HEK293 (cell line): ENCODE results near the gene SOX13.
A peak's percentile ranks its signal among the peaks of the same experiment; 100 is the strongest.

Source experiments
- CTCF ChIA-PET: fragments of 350-600 bp; formaldehyde crosslinking; extraction: SDS; loops from one replicate; lab custom pipeline; 2021; ENCODE audit warnings: antibody characterized with exemption; lab: Yijun Ruan, JAX
- POLR2A ChIA-PET: fragments of 300-600 bp; formaldehyde crosslinking; extraction: SDS; loops from one replicate; lab custom pipeline; 2020; ENCODE audit warnings: antibody characterized with exemption, inconsistent platforms; lab: Yijun Ruan, JAX
- H3K27ac ChIP-seq: fragments of 200-500 bp; sonication (Bioruptor generic); 2 replicates; pipeline ENCODE4 v1.5.1; 2014; ENCODE audit warnings: low read depth, low read length, control low read depth, inconsistent platforms; ENCODE audit errors: extremely low read depth
- H3K36me3 ChIP-seq, 2 experiments: fragments of 200-500 bp in 1 of 2; sonication (Bioruptor generic) in 1 of 2; 1 replicate in 1 of 2; 2 replicates in 1 of 2; pipeline ENCODE4 v1.5.1; 2014 to 2017; ENCODE audit warnings: inconsistent platforms in 2 of 2, low read length in 2 of 2; ENCODE audit not compliant: control insufficient read depth in 2 of 2, insufficient read depth in 1 of 2
- H3K4me1 ChIP-seq: fragments of 200-500 bp; sonication (Bioruptor generic); 2 replicates; pipeline ENCODE4 v1.5.1; 2014; ENCODE audit warnings: mild to moderate bottlenecking, low read length, inconsistent platforms; ENCODE audit not compliant: control insufficient read depth, insufficient read depth
- H3K4me3 ChIP-seq: 2 replicates; pipeline ENCODE4 v1.5.1; 2011; ENCODE audit warnings: low read depth, mild to moderate bottlenecking, control low read depth, low read length, moderate library complexity
- H3K9me3 ChIP-seq: fragments of 200-500 bp; sonication (Bioruptor generic); 2 replicates; pipeline ENCODE4 v1.5.1; 2014; ENCODE audit warnings: low read depth, low read length, inconsistent platforms; ENCODE audit not compliant: control insufficient read depth, insufficient read depth
- GLIS1 ChIP-seq: fragments of 450-650 bp; formaldehyde crosslinking; IDR thresholded peaks from 2 replicates; pipeline ENCODE4 v1.5.1; 2016; ENCODE audit warnings: missing biosample characterization, missing genetic modification characterization
- GLIS2 ChIP-seq: fragments of 450-650 bp; formaldehyde crosslinking; IDR thresholded peaks from 2 replicates; pipeline ENCODE4 v1.5.1; 2016; ENCODE audit warnings: missing biosample characterization, missing genetic modification characterization
- OVOL3 ChIP-seq: fragments of 450-650 bp; formaldehyde crosslinking; IDR thresholded peaks from 2 replicates; pipeline ENCODE4 v1.5.1; 2016; ENCODE audit warnings: missing biosample characterization, missing genetic modification characterization
- SP7 ChIP-seq: fragments of 450-650 bp; formaldehyde crosslinking; IDR thresholded peaks from 2 replicates; pipeline ENCODE4 v1.5.1; 2016; ENCODE audit warnings: missing biosample characterization, missing genetic modification characterization
- WT1 ChIP-seq: fragments of 450-650 bp; formaldehyde crosslinking; IDR thresholded peaks from 2 replicates; pipeline ENCODE4 v1.5.1; 2016; ENCODE audit warnings: missing biosample characterization, missing genetic modification characterization
- ZBTB21 ChIP-seq: fragments of 450-650 bp; formaldehyde crosslinking; IDR thresholded peaks from 2 replicates; pipeline ENCODE4 v1.5.1; 2017; ENCODE audit warnings: missing biosample characterization, missing genetic modification characterization
- ZBTB48 ChIP-seq: fragments of 450-650 bp; formaldehyde crosslinking; IDR thresholded peaks from 2 replicates; pipeline ENCODE4 v1.5.1; 2016; ENCODE audit warnings: missing biosample characterization, missing genetic modification characterization
- ZFP69B ChIP-seq: fragments of 450-650 bp; formaldehyde crosslinking; IDR thresholded peaks from 2 replicates; pipeline ENCODE4 v1.5.1; 2016; ENCODE audit warnings: missing biosample characterization, missing genetic modification characterization
- ZNF2 ChIP-seq: fragments of 450-650 bp; formaldehyde crosslinking; IDR thresholded peaks from 2 replicates; pipeline ENCODE4 v1.5.1; 2016; ENCODE audit warnings: missing biosample characterization, missing genetic modification characterization
- ZNF335 ChIP-seq: fragments of 450-650 bp; formaldehyde crosslinking; conservative IDR thresholded peaks from 2 replicates; pipeline ENCODE4 v1.5.1; 2016; ENCODE audit warnings: missing biosample characterization, missing genetic modification characterization
- ZNF621 ChIP-seq: fragments of 450-650 bp; formaldehyde crosslinking; IDR thresholded peaks from 2 replicates; pipeline ENCODE4 v1.5.1; 2017; ENCODE audit warnings: missing biosample characterization, missing genetic modification characterization
- ZNF654 ChIP-seq: fragments of 450-650 bp; formaldehyde crosslinking; IDR thresholded peaks from 2 replicates; pipeline ENCODE4 v1.5.1; 2016; ENCODE audit warnings: low read depth, missing biosample characterization, missing genetic modification characterization
- ZNF660 ChIP-seq: fragments of 450-650 bp; IDR thresholded peaks from 2 replicates; pipeline ENCODE4 v1.5.1; 2018; ENCODE audit warnings: missing biosample characterization, mild to moderate bottlenecking, missing genetic modification characterization
- TF ChIP-seq, protein P1 (sequence below): fragments of 450-650 bp; formaldehyde crosslinking; IDR thresholded peaks from 2 replicates; pipeline ENCODE4 v1.5.1; 2016; ENCODE audit warnings: missing biosample characterization, missing genetic modification characterization, borderline replicate concordance
- TF ChIP-seq, protein P2 (sequence below): fragments of 450-650 bp; formaldehyde crosslinking; IDR thresholded peaks from 2 replicates; pipeline ENCODE4 v1.5.1; 2016; ENCODE audit warnings: missing biosample characterization, missing genetic modification characterization
- TF ChIP-seq, protein P3 (sequence below): fragments of 450-650 bp; formaldehyde crosslinking; IDR thresholded peaks from 2 replicates; pipeline ENCODE4 v1.5.1; 2016; ENCODE audit warnings: missing biosample characterization, missing genetic modification characterization
- TF ChIP-seq, protein P4 (sequence below): fragments of 450-650 bp; formaldehyde crosslinking; IDR thresholded peaks from 2 replicates; pipeline ENCODE4 v1.5.1; 2016; ENCODE audit warnings: missing biosample characterization, missing genetic modification characterization
- TF ChIP-seq, protein P5 (sequence below): fragments of 450-650 bp; formaldehyde crosslinking; IDR thresholded peaks from 2 replicates; pipeline ENCODE4 v1.5.1; 2016; ENCODE audit warnings: missing biosample characterization, missing genetic modification characterization
- TF ChIP-seq, protein P6 (sequence below): fragments of 450-650 bp; formaldehyde crosslinking; IDR thresholded peaks from 2 replicates; pipeline ENCODE4 v1.5.1; 2016; ENCODE audit warnings: missing biosample characterization, missing genetic modification characterization

The SOX13 gene

DNA sequence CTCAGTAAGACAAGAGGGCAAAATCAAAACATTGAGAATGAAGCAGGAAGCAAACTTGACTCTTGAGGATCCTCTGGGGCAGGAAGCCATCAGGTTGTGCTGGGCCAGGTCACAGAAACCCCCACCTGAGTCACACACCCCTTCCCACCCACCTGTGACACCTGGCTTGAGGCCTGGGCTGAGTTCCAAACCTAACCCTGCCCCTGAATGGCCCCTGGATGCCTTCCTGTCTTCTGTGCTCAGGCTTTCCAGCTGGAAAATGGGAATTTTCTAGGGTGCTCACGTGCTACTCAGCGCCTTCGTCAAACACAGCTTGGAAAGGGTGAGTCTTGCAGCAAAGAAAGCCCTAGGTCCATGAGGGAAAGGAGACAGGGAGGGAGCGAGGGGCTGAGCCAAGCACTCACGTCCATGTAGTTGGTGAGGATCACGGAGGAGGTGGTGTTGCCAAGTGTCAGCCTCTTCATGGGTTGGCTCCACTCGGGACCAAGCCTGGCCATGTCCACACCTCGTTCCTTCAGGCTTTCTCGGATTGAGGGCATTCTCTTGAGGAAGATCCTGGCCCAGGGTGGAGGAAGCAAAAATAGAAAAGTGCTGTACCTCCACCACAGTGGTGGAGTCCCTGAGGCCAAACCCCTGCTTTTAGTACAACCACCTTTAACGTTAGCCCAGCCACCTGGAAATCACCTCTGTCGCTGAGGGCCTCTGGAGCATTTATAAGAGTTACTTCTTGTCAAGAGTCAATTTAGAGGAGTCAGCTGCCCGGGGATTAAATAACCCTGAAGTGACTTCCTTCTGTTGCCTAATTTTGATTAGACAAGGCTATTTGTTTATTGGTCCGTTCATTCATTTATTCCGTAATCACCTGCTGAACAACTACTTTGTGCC is 88.9 kb downstream of the SOX13 start (continued):
- TF ChIP-seq, protein P1, sequence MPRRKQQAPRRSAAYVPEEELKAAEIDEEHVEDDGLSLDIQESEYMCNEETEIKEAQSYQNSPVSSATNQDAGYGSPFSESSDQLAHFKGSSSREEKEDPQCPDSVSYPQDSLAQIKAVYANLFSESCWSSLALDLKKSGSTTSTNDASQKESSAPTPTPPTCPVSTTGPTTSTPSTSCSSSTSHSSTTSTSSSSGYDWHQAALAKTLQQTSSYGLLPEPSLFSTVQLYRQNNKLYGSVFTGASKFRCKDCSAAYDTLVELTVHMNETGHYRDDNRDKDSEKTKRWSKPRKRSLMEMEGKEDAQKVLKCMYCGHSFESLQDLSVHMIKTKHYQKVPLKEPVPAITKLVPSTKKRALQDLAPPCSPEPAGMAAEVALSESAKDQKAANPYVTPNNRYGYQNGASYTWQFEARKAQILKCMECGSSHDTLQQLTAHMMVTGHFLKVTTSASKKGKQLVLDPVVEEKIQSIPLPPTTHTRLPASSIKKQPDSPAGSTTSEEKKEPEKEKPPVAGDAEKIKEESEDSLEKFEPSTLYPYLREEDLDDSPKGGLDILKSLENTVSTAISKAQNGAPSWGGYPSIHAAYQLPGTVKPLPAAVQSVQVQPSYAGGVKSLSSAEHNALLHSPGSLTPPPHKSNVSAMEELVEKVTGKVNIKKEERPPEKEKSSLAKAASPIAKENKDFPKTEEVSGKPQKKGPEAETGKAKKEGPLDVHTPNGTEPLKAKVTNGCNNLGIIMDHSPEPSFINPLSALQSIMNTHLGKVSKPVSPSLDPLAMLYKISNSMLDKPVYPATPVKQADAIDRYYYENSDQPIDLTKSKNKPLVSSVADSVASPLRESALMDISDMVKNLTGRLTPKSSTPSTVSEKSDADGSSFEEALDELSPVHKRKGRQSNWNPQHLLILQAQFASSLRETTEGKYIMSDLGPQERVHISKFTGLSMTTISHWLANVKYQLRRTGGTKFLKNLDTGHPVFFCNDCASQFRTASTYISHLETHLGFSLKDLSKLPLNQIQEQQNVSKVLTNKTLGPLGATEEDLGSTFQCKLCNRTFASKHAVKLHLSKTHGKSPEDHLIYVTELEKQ (tag by site-specific recombination) = no peak
- TF ChIP-seq ZNF621 (tag by site-specific recombination) (no peak), ZBTB21 (tag by site-specific recombination) (no peak)

DNA sequence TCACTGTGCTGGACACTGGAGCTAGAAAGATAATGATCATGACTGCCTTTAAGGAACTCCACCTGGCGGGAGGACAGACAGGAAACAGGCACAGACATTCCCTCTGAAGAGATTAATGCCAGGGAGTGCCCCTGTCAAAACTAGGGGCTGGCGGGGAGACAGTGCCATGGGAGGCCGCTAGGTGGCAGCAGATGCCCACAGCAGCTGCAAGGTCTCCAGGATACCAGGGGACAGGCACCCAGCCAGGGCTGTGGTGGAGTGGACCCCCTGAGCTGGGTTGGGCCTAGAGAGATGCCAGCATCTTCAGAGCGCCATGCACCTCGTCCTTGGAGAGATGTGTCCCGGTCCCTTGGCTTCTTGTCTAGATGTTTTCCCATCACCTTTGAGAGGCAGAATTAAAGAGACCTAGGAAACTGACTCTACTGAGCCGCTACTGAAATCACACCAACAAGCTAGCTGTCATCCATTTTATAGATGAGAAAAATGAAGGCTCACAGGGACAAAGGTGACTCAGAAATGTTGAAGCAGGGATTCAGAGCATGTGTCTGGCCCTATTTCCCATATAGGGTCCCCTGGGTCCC is 89.7 kb downstream of the SOX13 start:
- ChIA-PET POLR2A (interaction anchor here (1.1 kb wide), 1 partner anchor 215 kb away, joined by 4 read pairs; no protein-coding TSS in a partner anchor), CTCF (interaction anchor here (0.5 to 14.1 kb wide), 65 partner anchors 8 to 1252 kb away, joined by 3 to 178 read pairs (median 5); partner anchors contain the start of genes ETNK2, GOLT1A and PLEKHA6)
- no peaks in the 10 kb centered on the region for H3K9me3 ChIP-seq
- H3K4me3 ChIP-seq = no peak overlapping the region
- TF ChIP-seq, protein P2, sequence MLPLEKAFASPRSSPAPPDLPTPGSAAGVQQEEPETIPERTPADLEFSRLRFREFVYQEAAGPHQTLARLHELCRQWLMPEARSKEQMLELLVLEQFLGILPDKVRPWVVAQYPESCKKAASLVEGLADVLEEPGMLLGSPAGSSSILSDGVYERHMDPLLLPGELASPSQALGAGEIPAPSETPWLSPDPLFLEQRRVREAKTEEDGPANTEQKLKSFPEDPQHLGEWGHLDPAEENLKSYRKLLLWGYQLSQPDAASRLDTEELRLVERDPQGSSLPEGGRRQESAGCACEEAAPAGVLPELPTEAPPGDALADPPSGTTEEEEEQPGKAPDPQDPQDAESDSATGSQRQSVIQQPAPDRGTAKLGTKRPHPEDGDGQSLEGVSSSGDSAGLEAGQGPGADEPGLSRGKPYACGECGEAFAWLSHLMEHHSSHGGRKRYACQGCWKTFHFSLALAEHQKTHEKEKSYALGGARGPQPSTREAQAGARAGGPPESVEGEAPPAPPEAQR (tag by site-specific recombination) = no peak
- TF ChIP-seq ZNF654 (tag by site-specific recombination) = peak; percentile 96
- peak; percentile 75 for TF ChIP-seq GLIS2 (tag by site-specific recombination)
- TF ChIP-seq ZBTB48 (tag by site-specific recombination) = peak; percentile 36; the same call in 1 of the 2 replicates
- no peak for TF ChIP-seq WT1
- 0 out of 2 replicates have a peak, but pooled peaks have one; percentile 43 for TF ChIP-seq SP7 (tag by site-specific recombination)
- TF ChIP-seq ZNF335 (tag by site-specific recombination) = peak; percentile 46
- peak; percentile 43; the same call in 1 of the 2 replicates for TF ChIP-seq GLIS1 (tag by site-specific recombination)
- TF ChIP-seq OVOL3 (tag by site-specific recombination) = no peak
- TF ChIP-seq ZNF660 (tag by site-specific recombination) = peak; percentile 65; the same call in 1 of the 2 replicates
- 0 out of 2 replicates have a peak, but pooled peaks have one; percentile 15 for TF ChIP-seq ZFP69B (tag by site-specific recombination)
- TF ChIP-seq, protein P3, sequence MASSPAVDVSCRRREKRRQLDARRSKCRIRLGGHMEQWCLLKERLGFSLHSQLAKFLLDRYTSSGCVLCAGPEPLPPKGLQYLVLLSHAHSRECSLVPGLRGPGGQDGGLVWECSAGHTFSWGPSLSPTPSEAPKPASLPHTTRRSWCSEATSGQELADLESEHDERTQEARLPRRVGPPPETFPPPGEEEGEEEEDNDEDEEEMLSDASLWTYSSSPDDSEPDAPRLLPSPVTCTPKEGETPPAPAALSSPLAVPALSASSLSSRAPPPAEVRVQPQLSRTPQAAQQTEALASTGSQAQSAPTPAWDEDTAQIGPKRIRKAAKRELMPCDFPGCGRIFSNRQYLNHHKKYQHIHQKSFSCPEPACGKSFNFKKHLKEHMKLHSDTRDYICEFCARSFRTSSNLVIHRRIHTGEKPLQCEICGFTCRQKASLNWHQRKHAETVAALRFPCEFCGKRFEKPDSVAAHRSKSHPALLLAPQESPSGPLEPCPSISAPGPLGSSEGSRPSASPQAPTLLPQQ (tag by site-specific recombination) = 0 out of 2 replicates have a peak, but pooled peaks have one; percentile 36
- TF ChIP-seq ZNF2 (tag by site-specific recombination) = no peak
- TF ChIP-seq, protein P4, sequence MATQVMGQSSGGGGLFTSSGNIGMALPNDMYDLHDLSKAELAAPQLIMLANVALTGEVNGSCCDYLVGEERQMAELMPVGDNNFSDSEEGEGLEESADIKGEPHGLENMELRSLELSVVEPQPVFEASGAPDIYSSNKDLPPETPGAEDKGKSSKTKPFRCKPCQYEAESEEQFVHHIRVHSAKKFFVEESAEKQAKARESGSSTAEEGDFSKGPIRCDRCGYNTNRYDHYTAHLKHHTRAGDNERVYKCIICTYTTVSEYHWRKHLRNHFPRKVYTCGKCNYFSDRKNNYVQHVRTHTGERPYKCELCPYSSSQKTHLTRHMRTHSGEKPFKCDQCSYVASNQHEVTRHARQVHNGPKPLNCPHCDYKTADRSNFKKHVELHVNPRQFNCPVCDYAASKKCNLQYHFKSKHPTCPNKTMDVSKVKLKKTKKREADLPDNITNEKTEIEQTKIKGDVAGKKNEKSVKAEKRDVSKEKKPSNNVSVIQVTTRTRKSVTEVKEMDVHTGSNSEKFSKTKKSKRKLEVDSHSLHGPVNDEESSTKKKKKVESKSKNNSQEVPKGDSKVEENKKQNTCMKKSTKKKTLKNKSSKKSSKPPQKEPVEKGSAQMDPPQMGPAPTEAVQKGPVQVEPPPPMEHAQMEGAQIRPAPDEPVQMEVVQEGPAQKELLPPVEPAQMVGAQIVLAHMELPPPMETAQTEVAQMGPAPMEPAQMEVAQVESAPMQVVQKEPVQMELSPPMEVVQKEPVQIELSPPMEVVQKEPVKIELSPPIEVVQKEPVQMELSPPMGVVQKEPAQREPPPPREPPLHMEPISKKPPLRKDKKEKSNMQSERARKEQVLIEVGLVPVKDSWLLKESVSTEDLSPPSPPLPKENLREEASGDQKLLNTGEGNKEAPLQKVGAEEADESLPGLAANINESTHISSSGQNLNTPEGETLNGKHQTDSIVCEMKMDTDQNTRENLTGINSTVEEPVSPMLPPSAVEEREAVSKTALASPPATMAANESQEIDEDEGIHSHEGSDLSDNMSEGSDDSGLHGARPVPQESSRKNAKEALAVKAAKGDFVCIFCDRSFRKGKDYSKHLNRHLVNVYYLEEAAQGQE (tag by site-specific recombination) = 0 out of 2 replicates have a peak, but pooled peaks have one; percentile 10
- TF ChIP-seq, protein P5, sequence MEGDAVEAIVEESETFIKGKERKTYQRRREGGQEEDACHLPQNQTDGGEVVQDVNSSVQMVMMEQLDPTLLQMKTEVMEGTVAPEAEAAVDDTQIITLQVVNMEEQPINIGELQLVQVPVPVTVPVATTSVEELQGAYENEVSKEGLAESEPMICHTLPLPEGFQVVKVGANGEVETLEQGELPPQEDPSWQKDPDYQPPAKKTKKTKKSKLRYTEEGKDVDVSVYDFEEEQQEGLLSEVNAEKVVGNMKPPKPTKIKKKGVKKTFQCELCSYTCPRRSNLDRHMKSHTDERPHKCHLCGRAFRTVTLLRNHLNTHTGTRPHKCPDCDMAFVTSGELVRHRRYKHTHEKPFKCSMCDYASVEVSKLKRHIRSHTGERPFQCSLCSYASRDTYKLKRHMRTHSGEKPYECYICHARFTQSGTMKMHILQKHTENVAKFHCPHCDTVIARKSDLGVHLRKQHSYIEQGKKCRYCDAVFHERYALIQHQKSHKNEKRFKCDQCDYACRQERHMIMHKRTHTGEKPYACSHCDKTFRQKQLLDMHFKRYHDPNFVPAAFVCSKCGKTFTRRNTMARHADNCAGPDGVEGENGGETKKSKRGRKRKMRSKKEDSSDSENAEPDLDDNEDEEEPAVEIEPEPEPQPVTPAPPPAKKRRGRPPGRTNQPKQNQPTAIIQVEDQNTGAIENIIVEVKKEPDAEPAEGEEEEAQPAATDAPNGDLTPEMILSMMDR (tag by site-specific recombination) = peak; percentile 95
- TF ChIP-seq, protein P6, sequence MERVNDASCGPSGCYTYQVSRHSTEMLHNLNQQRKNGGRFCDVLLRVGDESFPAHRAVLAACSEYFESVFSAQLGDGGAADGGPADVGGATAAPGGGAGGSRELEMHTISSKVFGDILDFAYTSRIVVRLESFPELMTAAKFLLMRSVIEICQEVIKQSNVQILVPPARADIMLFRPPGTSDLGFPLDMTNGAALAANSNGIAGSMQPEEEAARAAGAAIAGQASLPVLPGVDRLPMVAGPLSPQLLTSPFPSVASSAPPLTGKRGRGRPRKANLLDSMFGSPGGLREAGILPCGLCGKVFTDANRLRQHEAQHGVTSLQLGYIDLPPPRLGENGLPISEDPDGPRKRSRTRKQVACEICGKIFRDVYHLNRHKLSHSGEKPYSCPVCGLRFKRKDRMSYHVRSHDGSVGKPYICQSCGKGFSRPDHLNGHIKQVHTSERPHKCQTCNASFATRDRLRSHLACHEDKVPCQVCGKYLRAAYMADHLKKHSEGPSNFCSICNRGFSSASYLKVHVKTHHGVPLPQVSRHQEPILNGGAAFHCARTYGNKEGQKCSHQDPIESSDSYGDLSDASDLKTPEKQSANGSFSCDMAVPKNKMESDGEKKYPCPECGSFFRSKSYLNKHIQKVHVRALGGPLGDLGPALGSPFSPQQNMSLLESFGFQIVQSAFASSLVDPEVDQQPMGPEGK = peak; percentile 48
- TF ChIP-seq, all 188 proteins: peak for 12
- H3K4me1 ChIP-seq = no peaks in the 10 kb centered on the region
- no peaks in the 10 kb centered on the region for H3K36me3 ChIP-seq
- no peak overlapping the region for H3K27ac ChIP-seq
